RPMI8226 (cell line): ENCODE measurements around the gene RNF224.
A peak's percentile ranks its signal among the peaks of the same experiment; 100 is the strongest.

ENCODE experiments used
- DNase-seq: peaks from one replicate; pipeline ENCODE4 v3.0.0-alpha.2; 2015

The RNF224 gene

DNA sequence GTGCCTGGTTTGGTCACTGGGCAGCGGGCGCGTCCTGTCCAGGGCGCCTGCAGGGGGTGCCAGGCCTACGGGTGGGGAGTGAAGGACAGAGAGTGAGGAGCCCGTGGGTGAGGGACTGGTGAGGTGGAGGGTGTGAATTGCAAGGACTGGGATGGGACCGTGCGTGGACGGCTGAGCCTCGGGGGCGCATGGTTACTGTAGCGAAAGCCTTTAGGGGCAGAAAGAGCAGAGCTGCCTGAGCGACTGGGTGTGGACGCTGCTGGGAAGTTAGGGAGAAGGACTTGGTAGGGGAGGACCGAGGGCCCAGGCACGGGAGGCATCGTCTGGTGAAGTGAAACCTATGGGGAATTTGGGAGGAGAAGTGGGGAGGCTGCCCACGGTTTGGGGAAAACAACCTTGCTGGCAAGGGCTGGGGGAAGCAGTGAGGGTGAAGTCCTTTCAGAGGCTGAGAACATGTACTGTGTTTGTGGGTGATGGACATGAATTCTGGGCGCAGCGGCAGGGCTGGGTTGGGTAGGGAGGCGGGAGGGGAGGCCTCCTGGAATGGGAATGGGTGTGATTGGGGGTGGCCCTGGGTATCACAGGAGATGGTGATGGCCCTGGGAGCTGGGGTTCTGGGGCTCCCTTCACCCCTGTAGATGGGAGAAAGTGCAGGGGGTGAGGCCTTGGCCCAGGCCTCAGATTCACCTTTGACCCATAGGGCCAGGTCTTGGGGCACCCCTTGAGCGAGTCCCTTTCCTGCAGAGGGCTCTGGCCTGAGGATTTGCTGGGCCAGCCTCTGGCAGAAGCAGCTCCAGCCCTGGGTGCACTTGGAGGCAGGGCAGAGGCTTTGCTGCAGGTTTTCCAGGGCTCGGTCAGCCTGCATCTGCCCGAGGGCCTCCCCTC, 48.5 kb downstream of the RNF224 start:
- DNase-seq = no peak

DNA sequence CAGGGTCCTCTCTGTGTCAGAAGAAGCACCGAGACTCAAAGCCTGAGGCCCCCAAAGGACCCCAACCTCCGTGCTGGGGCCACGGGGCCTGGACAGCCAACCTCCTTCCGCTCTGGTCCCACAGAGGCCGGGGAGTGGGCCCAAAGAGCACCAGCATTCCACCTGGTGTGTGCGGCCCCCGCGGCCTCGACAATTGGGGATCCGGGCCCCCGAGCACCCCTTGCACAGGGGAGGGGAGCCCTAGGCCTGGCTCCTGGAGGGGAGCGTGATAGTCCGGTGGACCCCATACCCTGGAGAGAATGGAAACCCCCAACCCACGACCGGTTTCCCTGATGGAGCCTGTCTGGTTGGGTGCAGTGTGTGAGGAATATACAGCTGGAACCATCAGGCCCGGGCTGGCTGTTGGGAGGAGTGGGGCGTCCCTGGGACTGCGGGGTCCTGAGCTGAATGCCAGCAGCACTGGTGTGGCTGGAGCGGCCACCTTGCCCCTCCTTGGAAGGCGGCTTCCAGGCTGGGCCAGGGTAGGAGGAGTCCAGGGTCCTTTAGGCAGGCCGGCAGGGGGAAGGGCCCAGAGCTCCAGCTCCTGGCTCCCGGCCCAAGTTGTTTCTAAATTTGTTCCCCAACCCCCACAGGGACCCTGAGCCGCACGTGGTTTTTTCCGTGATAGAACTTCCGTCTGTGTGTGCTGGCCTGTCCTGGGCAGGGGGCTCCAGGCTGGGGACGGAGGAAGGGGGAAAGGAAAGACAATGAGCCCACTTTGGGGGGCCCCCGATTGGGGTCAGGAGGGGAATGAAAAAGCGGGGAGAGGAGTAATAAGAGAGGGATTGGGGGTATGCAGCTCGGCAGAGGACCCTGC, 49.4 kb downstream of the RNF224 start:
- DNase-seq = peak; percentile 95

DNA sequence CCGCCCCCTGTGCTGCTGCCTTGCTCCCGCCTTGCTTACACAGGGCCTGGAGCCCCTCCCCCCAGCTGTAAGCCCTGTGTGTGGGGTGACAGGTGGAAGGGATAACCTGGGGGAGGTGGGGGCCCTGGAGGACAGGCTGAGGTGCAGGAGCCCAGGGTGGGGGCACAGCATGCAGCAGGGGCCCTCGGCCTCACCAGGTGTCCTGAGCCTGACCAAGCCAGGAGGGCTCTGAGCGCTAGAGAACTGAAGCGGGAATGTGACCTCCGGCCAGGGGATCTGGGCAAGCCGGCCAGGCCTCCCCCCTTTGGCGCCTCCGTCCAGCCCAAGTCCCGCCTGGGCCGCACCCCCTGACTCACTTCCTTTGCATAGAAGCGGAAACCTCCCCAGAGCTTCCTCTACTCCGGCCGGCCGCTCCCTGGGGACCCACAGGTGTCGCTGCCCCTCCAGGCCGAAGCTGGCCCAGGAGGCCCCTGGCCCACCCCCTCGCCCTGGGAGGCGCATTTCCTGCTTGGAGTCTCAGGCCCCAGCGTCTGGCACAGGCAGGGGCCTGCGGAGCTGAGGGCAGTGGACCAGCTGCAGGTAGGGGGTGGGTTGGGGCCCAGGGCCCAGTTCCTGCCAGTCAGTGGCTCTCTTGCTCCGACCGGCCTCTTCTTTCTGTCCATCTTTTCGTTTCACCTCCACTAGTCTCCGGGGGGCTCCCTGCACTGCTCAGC, 50.2 kb downstream of the RNF224 start, which contains the start of gene TOR4A:
Gene TOR4A, plus strand, starts transcription at position 398 of the 713 bp plus-strand sequence. CDS start 964 bp downstream, outside the sequence.
- DNase-seq = peak; percentile 94

DNA sequence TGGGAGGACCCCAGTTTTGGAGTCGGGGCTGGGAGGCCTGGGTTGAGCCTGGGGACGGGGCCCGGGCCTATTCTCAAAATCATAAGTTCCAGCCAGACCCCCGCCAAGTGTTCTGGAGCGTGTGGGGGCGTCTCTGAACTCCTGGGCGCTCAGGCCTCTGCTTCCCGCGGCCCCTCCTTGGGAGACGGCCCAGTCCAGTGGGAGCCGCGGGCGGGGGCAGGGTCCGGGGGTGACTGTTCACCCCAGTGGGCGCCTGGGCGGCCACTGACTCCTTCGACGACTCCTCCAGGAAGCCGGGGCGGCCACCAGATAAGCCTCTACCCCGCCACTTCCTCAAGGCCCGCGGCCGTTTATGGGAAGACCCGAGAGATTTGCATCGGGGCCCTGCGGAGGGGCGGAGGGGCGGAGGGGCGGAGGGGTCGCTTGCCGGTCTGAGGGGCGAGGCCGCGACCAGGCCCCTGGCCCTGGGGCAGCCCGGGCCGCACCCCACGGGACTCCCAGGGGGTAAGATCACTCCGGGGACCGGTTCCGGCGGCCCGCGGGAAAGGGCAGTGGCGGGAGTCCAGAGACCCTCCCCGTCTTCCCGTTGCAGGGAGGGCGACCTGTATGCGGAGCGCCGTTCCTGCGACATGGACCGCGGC, 50.9 kb downstream of the RNF224 start:
- no peak for DNase-seq
